Middle frontal gyrus (tissue), 1 donor: Measurements from ENCODE around the gene CSTB.

Experiments
- DNase-seq: peaks from one replicate; pipeline ENCODE4 v3.0.0-alpha.2; 2015; ENCODE audit warnings: low spot score; ENCODE audit errors: extremely low spot score

CSTB gene

DNA sequence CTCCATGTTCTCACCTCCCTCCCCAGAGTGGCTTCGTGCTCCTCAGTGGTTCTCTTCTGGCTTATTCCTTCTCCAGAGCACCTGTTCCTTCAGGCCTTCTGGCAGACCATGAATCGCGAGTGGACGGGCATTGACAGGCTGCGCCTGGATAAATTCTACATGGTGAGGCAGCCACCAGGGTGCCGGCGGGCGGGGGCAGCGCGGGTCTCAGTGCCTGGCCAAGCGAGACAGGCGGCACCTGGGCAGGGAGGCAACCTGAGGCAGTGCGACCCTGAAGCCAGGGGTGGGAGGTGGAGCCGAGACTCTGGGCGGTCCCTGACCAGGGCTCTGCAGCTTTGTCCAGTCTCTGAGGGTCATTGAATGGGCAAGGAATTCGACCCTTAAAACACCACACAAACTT is 17.1 kb upstream of the CSTB start:
- no peak for DNase-seq

DNA sequence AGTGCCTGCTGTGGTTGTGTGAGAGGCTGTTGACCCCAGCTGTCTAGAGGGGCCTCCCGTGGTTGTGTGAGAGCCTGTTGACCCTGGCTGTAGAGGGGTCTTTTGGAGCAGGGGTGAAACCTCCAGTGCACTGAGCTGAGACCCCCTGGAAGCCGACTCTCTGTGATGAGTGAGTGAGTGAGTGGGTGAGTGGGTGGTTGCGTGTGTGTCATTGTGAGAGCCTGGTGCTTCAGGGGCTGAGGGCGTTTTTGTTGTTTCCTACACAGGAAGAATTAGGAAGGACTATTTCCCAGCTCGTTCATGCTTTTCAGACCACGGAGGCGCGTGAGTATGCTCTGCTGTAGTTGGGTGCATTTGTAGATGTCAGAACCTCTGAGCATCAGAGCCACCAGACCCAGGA is 16.3 kb upstream of the CSTB start:
- no peak for DNase-seq

DNA sequence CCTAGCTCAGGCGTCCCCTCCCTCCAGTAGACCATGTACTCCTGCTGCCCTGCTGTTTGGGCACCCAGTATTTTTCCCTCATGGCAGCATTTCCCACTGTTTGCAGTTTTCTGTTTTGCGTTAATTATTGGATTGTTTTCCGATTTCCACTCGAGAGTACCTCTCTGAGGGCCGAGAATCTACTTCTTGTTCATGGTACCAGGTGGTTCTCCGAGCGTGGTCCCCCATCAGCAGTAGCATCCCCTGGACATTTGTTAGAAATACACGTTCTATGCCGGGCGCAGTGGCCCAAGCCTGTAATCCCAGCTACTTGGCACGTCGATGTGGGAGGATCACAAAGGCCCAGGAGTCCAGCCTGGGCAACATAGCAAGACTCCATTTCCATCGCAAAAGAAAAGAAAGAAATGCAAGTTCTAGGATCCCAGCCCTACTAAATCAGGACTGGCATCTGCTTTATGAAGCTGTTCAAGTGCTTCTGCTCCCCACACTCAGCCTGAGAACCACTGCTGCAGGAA is 14.0 kb upstream of the CSTB start:
- DNase-seq = no peak

DNA sequence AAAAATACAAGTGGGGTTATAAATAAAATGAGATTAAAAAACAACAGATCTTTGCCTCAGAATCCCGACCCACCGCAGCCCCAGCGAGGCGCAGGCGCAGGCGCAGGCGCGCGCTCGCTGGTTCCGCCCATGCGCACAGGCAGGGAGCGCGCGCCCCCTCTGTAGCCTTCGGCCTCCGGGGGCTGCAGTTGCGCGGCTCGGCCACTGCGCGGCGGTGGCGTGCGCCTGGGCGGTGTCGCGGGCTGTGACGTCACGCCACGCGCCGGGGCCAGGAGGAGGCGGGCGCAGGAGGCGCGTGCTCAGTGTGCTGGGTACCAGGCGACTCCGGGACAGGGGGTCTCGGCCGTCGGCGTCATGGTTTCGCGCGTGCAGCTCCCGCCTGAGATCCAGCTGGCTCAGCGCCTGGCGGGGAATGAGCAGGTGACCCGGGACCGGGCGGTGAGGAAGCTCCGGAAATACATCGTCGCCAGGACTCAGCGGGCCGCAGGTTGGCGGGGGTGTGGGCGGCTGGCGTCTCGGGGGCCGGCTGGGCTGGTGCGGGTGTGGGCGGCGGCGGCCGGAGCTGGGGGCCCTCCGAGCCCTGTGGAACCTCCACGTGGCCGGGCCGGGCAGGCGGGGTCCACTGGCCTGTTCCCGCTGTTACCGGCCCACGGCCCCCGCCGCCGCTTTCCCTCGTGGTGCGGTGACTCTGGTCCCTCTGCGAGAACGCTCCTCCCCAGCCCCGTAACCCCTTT is 13.3 kb upstream of the CSTB start, which contains the start of gene RRP1:
TSS of gene RRP1 (plus strand) at position 302 of the 734 bp plus-strand sequence. CDS start at position 355, 53 bp downstream.
- peak; percentile 89 for DNase-seq

DNA sequence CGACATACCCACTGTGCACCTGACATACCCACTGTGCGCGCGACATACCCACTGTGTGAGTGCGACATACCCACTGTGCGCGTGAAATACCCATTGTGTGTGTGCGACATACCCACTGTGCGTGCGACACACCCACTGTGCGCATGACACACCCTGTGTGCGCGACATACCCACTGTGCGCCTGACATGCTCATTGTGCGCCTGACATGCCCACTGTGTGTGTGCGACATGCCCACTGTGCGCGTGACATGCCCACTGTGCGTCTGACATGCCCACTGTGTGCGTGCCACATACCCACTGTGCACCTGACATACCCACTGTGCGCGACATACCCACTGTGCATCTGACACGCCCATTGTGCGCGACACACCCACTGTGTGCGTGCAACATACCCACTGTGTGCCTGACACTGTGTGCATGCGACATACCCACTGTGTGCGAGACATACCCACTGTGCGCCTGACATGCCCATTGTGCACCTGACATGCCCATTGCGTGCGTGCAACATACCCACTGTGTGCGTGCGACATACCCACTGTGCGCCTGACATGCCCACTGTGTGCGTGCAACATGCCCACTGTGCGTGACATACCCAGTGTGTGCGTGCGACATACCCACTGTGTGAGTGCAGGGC is 10.8 kb upstream of the CSTB start:
- no peak for DNase-seq

DNA sequence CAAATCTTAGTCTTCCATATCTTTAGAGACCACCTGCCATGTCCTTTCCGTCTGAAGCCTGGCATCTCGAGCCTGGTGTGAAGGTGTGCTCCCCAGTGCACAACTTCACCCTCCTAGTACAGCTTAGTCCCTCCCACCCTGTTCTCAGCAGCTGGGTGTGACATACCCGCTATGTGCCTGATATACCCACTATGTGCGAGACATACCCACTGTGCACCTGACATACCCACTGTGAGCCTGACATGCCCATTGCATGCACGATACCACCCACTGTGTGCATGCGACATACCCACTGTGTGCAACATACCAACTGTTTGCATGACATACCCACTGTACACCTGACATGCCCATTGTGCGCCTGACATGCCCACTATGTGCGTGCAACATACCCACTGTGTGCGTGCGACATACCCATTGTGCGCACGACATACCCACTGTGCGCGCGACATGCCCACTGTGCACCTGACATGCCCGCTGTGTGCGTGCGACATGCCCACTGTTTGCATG is 10.2 kb upstream of the CSTB start:
- DNase-seq = no peak

DNA sequence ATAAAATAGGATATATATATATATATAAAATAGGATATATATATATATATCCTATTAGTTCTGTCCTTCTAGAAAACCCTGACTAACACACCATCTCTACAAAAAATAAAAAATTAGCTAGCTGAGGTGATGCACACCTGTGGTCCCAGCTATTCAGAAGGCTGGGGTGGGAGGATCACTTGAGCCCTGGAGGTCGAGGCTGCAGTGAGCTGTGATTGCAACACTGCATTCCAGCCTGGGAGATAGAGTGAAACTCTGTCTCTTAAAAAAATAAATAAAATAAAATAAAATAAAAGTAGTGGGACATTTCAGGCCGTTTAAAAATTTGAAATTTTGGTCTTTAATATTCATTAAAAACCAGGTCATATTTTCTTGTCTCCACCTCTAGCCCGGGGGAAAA is 9.0 kb upstream of the CSTB start:
- DNase-seq = no peak

DNA sequence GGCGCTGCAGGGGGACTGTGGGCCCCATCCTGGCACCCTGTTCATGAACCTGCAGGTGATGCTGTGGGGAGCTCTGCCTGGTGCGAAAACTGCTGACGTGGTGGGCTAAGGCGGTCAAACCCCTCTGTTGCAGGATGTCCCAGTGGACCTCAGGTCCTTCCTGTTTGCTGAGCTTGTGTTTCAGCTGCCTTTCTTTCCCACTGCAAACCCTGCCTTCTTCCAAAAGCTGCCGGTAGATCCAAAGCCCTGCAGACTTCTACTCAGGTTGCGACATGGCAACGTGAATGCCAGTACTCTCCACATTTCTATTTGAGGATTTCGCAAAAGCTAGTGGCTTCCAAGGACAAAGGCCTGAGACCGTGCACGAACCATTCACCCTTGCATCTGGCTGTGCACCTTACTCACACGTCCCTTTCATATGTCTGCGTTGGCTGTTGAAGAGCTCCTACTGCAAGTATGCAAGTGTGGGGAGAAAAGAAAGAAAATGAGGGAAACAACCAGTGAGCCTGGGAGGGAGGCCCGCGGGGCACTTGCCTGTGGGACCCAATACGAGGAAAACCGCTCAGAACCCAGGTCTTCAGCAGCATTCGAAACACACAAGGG is 7.1 kb upstream of the CSTB start:
- DNase-seq = no peak

DNA sequence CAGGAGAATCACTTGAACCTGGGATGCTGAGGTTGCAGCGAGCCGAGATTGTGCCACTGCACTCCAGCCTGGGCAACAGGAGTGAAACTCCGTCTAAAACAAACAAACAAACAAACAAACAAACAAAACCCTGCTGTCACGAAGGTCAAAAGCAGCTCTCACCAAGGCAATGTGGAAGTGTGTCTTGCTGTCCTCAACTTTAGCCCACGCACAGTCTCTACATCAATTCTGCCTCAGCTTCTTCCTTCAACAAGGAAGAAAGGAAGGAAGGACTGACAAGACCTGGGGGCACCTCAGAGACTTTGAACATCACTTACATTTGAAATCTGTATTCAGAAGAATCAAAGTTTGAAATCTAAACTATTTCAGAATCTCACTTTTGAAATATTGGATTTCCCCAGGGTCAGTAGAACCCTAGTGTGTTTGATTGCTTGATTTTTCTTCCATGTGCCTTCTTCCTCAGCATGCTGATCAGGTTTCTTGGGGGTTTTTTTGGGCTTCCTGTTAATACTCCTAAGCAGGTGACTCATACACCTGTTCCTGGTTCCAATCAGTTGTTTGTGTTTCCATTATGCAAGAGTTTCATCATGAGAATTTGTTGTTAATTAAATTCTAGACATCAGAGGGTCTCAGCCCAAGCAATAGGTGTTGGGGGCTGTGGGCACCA is 6.5 kb upstream of the CSTB start:
- no peak for DNase-seq

DNA sequence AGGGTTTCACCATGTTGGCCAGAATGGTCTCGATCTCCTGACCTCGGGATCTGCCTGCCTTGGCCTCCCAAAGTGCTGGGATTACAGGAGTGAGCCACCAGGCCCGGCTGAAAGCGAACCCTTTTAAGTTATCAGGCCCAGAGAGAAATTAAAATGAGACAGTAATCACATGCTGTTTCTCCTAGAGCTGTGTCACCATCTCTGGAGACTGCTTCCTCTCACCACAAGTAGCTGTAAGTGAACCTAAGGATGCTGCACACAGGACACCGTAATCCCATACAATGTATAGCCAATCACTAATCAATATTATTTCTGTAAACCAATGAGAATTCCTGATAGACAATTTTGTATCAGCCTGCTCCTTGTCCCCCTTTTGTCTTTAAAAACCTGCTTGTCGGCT is 5.7 kb upstream of the CSTB start:
- DNase-seq = no peak

DNA sequence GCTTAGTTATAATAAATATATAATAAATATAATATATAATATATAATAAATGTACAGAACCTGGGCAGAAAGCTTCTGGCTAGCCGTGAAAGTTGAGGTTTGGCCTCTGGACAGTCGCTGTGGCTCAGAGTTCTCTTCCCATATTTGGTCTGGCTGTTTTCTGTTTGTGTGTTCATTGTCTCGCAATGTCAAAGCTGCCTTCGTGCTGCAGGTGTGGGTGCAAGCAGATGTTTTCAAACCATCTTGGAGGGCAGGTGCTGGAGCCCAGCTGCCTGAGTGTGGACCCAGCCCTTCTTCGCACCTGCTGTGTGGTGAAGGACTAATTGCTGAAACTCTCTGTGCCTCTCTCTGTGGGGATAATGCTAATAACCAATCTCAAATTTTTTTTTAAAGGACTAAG is 3.6 kb upstream of the CSTB start:
- no peak for DNase-seq

DNA sequence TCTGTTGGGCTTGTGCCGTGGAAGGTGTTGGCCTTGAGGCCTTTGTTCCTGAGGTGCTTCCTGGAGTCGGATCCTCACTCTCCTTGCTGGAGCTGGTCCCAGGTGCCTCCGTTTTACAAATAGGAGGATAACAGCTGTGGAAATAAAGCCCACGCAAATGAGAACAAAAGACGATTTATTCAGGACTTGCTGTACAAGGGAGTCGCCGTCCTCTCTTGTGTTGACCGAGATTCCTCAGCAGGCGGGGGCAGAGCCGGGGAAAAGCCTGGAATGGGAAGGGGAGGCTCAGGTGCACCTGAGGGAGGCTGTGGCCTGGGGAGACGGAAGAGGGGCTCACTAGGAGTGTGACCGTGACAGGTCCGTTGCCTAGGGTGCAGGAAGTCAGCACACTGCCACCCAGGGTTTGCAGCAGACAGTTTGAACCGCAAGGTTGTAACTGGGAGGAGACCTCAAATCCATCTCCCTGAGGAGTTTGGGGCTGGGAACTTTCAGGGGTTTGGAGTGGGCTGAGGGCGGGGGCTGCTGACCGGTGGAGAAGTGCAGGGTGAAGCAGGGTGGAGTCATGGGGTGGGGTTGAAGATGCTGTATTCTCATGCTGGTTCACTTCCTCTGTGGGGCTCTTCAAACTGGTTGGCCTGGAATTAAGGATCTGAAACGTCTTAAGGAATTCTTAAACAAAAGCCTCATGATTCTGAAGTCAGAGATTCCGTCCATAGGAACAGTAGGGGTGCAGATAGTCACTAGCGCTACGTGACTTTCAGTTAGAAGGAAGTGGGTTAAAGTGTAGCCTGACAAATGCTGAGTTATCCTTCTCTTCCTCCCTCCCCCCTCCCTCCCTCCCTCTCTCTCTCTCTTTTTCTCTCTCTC is 2.6 kb upstream of the CSTB start:
- no peak for DNase-seq

DNA sequence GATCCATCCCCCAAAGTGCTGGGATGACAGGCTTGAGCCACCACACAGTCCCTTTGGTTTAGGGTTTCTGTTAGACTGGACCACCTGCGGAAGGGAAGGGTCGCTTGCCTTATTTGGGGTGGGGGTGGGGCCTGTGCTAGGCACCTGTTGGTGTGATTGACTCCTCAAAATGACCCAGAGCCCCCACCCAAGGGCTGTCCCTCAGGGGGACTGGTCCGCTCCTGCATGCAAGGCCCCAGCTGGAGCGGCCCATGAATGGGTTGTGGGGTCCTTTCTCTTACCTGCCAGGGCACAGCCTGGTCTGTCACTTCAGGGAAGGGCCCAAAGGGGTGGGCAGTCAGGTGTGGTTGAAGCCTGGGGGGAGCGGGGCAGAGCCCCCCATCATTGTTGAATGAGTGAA is 1.8 kb upstream of the CSTB start:
- no peak for DNase-seq

DNA sequence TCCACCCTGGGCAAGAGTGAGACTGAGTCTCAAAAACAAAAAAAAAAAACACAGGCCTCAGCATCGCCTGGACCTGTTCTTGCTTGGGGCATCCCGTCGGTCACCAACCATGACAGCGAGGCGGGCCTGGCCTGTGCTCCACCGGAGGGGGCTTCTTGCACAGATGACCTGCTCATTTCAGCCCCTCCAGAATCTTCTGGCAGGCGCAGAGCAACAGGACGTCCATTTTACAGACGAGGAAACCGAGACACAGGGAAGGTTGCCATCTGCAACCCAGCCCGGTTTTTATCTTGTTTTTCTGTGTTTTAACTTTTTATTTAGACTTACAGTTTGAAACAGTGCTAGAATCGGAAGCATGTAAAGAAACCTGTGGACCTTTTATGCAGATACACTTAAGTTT is 918 bp downstream of the CSTB start:
- DNase-seq = no peak

DNA sequence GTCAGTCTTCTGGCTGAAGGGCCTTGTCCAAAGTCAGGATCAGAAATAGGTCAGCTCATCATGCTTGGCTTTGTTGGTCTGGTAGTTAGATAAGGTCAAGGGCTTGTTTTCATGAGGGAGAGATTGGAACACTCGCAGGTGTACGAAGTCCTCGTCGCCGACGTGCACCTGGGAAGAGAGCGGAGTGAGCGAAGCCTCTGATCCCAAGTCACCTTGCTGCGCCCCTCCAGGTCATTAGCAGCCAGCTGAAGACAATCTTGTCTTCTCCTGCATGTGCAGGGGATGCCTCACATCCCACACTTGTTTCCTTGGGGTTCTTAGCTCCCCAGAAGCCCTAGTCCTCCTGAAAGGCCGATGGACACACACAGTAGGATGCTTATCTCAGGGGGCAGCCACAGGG is 1.9 kb downstream of the CSTB start:
- DNase-seq = no peak

DNA sequence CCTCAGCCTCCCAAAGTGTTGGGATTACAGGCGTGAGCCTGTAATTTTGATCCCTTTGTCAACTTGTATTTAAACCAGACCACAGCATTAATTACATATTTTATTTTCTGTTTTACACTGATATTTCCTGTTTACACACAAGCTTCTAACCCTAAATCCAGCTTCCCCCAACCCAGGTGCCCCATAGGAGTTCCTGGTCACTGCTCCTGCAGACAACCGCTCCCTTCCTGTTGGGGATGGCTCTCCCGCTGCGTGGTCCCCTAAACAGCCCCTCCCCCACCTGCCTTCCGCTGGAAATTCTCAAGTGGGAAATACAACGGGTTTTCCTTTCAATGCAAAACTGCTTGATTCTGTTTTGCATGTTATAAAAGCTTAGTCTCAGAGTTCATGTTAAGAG is 3.7 kb downstream of the CSTB start:
- DNase-seq = no peak

DNA sequence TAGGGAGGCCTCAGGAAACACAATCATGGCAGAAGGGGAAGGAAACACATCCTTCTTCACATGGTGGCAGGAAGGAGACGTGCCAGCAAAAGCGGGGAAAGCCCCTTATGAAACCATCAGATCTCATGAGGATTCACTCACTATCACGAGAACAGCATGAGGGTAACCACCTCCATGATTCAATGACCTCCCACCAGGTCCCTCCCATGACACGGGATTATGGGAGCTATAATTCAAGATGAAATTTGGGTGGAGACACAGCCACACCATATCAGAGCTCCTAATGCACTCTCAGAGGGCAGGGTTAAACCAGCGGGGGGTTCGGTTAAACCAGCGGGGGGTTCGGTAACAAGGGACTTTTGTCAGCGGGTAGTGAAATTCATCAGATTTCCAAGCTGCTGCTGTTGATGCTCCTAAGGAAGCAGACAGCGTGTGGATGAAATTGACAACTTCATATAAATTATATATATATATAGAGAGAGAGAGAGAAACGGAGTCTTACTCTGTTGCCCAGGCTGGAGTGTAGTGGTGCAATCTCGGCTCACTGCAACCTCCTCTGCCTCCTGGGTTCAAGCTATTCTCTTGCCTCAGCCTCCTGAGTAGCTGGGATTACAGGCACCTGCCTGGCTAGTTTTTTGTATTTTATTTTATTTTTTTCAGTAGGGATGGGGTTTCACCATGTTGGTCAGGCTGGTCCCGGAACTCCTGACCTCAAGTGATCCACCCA is 4.2 kb downstream of the CSTB start:
- DNase-seq = no peak

DNA sequence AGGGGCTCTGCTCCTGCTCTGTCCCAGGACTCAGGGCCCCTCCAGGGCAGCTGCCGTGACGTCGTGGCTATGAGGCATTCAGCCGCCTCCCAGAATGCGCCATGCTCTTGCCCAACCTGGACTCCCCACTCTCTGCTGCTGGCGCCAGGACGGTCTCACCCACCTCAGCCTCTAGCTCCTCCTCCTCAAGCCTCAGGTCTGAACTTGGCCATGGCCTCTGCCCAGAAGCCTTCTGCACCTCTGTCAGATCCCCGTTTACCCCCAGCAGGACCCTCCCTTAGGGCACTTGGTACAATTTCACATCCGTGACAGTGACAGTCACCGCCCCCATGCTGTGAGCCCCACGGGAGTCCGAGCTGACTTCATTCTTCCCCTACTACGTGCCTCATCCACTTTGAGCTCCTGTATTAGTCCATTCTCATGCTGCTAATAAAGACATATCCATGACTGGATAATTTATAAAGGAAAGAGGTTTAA is 4.9 kb downstream of the CSTB start:
- DNase-seq = no peak

DNA sequence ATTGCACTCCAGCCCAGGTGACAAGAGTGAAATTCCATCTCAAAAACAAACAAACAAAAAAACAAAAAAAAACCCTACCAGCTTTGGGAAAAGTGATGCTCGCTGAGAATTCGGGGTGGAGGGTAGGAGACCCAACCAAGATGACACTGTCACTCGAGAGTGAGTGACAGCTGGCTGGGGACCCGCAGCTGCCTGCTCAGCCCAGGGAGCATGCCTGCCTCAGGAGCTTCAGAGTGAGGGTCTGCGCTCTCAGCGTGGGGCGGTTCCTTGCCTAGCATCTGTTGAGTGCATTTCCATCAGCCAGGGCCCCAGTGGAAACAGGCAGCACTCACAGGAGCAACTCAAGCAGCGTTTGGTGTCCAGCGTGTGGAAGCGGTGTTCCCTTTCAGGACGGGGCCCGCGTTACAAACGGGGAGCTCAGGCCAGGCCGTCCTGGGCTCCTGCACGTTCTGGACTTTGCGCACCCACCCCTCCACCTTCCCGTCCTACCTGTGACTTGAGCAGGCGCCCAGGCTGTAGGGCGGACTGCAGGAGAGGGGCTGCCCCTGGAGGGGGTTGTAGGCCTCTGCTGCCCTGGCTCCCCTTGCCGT is 5.9 kb downstream of the CSTB start:
- no peak for DNase-seq
